ENCODE measurements around the gene GOLGA8J.
"Not testable (repeated sequence)": the region's sequence is repeated elsewhere in the genome, so short reads cannot be mapped to it uniquely, and the experiment has no call there.

The GOLGA8J gene, protein sequence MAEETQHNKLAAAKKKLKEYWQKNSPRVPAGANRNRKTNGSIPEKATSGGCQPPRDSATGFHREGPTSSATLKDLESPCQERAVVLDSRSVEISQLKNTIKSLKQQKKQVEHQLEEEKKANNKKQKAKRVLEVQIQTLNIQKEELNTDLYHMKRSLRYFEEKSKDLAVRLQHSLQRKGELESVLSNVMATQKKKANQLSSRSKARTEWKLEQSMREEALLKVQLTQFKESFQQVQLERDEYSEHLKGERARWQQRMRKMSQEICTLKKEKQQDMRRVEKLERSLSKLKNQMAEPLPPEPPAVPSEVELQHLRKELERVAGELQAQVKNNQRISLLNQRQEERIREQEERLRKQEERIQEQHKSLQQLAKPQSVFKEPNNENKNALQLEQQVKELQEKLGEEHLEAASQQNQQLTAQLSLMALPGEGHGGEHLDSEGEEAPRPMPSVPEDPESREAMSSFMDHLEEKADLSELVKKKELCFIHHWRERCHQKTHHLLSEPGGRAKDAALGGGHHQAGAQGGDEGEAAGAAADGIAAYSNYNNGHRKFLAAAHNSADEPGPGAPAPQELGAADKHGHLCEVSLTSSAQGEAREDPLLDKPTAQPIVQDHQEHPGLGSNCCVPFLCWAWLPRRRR

GRCh38 chr15:30082655-30083054 lies at the start of gene GOLGA8J:
GOLGA8J (plus strand) TSS chr15:30082955; CDS start chr15:30083053, 98 bp downstream.
- DNase-seq (ENCODE audit: low read depth in 2 of 2): not testable (repeated sequence)

DNA sequence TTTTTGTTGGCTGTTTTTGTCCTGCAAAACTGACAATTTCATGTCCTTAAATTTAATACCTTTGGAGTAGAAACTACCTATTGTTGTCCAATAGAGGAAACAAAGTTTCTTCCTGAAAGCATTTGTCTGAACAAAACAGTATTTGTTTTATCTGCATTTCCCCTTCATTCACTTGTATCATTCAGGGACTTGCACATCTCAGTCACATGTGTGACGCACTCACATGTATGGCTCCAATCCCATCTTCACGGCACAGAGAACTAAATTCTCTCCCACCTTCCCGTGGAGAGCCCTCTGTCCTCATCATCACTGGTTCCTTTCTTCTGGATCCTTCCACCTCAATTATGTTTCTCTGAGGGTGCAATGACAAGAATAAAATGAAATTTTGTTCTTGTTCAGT lies 49.5 kb upstream of the GOLGA8J start:
- DNase-seq (ENCODE audit: low read depth in 2 of 2): no peak

- DNase-seq (ENCODE audit: low read depth in 2 of 2): no peak
Measured at GRCh38 chr15:30033763-30034162, 49.0 kb upstream of the GOLGA8J start.

- DNase-seq (ENCODE audit: low read depth in 2 of 2): no peak
Measured at GRCh38 chr15:30036036-30036703, 46.6 kb upstream of the GOLGA8J start.

GRCh38 chr15:30038667-30039523 lies 43.9 kb upstream of the GOLGA8J start:
- DNase-seq (ENCODE audit: low read depth in 2 of 2): no peak

DNA sequence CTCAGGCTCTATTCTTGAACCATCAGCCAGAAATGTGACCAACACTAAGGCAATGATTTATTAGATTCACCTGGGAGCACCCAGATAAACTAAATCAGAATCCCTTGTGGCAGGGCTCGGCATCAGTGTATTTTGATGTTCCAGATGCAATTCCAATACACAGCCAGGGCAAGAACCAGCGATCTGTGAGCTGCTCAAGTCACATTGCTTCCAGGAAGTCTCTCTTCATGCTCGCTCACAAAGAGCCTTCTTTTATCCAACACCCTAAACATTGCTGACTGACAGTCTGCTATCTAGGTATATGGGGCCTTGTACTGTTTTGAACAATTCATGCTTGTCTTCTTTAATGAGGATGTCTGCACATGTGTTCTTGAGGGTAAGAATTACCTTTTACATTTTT lies 40.9 kb upstream of the GOLGA8J start:
- DNase-seq (ENCODE audit: low read depth in 2 of 2): no peak

- no peak for DNase-seq (ENCODE audit: low read depth in 2 of 2)
Measured at GRCh38 chr15:30042556-30042955, 40.2 kb upstream of the GOLGA8J start.

DNA sequence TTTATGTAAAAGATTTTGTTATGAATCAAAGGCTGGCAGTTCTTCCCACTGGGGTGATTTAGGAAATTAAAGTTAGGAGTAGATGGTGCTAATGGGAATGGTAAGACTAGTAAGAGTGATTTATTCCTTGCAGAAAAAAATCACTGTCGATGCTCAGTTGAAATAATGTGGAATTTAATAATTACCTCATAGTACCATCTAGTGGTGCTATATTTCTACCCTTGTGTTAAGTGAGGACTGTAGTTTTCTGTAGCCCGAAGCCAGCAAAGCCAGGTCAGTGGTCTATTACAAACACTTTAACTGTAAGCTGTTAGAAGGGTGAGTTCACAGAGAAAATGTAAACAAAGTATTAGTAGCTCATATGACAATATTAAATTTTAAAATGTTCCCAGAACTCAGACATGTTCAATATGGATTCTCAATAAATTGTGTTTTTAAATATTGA lies 39.5 kb upstream of the GOLGA8J start:
- no peak for DNase-seq (ENCODE audit: low read depth in 2 of 2)

DNA sequence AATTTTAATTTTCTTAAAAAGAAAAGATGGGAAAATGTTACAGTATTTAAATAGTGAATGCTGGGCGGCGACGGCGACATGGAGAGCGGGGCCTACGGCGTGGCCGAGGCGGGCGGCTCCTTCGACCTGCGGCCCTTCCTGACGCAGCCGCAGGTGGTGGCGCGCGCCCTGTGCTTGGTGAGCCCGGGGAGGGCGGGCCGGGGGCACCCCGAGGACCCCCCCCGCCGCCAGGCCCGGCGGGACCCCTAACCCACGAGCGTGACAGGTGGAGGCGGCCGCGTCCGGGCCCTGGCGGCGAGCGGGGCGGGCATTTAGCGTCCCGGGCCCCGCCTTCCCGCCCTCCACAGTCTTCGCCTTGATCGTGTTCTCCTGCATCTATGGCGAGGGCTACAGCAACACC lies 38.4 kb upstream of the GOLGA8J start:
- no peak for DNase-seq (ENCODE audit: low read depth in 2 of 2)

DNA sequence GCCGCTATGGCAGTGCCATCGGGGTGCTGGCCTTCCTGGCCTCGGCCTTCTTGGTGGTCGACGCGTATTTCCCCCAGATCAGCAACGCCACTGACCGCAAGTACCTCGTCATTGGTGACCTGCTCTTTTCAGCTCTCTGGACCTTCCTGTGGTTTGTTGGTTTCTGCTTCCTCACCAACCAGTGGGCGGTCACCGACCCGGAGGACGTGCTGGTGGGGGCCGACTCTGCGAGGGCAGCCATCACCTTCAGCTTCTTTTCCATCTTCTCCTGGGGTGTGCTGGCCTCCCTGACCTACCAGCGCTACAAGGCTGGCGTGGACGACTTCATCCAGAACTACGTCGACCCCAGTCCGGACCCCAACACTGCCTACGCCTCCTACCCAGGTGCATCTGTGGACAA lies 37.9 kb upstream of the GOLGA8J start:
- DNase-seq (ENCODE audit: low read depth in 2 of 2): not testable (repeated sequence)

- not testable (repeated sequence) for DNase-seq (ENCODE audit: low read depth in 2 of 2)
Measured at GRCh38 chr15:30045248-30046041, 37.3 kb upstream of the GOLGA8J start.

DNA sequence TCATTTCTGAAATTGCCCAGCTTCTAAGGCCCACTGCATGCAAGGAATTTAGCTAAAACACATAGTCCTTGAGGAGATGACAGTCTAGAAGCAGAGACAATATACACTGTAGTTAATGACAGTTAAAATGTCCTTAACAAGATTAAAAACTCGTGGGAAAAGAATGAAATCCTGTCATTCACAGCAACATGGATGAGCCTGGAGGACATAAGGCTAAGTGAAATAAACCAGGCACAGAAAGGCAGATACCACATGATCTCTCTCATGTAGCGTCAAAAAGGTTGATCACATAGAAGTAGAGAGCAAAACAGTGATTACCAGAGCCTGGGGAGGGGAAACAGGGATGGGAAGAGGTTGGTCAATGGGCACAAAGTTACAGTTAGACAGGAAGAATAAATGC lies 36.3 kb upstream of the GOLGA8J start:
- DNase-seq (ENCODE audit: low read depth in 2 of 2): no peak

DNA sequence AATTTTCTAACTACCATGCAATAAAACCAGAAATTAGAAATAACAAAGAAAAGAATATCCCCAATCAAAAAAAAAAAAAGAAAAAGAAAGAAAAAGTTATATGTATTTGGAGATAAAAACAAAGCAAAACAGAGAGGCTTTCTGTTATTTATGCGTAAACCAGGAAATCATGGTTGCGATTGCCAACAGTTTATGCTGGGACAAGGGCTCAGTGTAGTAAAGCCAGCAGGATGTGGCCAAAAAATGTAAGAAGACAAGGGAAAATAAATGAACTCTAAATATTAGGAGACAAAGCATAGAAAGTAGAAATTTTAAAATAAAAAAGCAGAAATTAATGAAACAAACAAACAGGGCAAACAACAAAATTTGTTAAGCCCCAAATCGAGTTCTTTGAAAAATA lies 27.2 kb upstream of the GOLGA8J start:
- no peak for DNase-seq (ENCODE audit: low read depth in 2 of 2)

GRCh38 chr15:30056166-30056565 lies 26.6 kb upstream of the GOLGA8J start:
- no peak for DNase-seq (ENCODE audit: low read depth in 2 of 2)

- DNase-seq (ENCODE audit: low read depth in 2 of 2): no peak
Measured at GRCh38 chr15:30059771-30060170, 23.0 kb upstream of the GOLGA8J start.

DNA sequence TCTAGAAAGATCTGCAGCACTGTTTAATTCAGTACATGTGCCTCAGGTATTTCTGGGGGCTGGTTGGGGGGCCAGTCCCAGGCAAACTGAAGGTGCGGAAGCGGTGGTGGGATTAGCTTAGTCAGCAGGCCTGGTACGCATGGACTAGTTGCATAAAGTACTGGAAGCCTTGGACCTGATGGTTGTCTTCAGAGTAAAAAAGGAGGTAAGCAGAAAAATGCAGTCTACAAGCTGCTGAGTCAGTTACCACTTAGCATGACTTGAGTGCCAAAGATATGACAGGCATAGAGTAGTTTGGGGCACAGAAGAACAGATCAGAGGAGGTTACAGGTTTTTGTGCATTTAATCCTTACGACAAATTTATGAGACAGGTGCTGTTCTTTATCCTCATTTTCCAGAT lies 19.9 kb upstream of the GOLGA8J start:
- no peak for DNase-seq (ENCODE audit: low read depth in 2 of 2)

GRCh38 chr15:30063835-30064546 lies 18.8 kb upstream of the GOLGA8J start:
- no peak for DNase-seq (ENCODE audit: low read depth in 2 of 2)

- peak; percentile 69 to 75 for DNase-seq (ENCODE audit: low read depth in 2 of 2)
Measured at GRCh38 chr15:30065025-30065801, 17.5 kb upstream of the GOLGA8J start.

DNA sequence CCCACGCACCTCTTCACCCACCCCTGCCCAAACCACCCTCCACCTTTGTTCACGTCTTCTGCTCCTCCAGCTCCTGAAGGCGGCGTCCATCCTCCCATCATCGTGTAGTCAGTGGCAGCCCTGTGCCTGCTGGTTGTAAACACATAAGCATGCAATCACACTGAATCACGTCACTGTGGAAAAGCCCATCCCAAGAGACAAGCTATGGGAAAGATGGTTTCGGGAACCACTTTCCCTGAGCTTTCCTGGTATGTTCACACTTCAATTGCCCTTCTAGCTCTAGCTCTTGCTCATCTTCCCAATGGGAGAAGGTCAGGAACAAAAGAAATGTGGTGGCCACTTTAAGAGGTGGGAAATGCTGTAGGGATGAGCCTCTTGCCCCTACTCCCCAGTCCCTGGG lies 14.4 kb upstream of the GOLGA8J start:
- DNase-seq (ENCODE audit: low read depth in 2 of 2): no peak
